Natural killer cell (primary cell): ENCODE results near the gene KRCC1. TPM values are rescaled to one million over a fixed set of nuclear protein-coding genes. Genes with fewer than 3 reads are reported as not detected.

Experiments used
- ATAC-seq, 3 donors: fragments of 150-1000 bp in 2 of 3; fragments of 200-7000 bp in 1 of 3; cut with Tn5 transposase; 1 replicate in 1 of 3; 2 replicates in 2 of 3; pipeline ENCODE4 v1.10.0; 2021; ENCODE audit warnings: mild to moderate bottlenecking in 2 of 3, moderate library complexity in 2 of 3
- DNase-seq, 2 donors: peaks; one replicate each; pipeline versions ENCODE4 v3.0.0 to v3.0.0-alpha.2; 2013 to 2021; ENCODE audit warnings: mixed read lengths in 1 of 2
- H3K27ac ChIP-seq: one replicate; pipeline ENCODE4 v1.5.1; 2013; ENCODE audit warnings: mild to moderate bottlenecking, low read length
- H3K27me3 ChIP-seq: one replicate; pipeline ENCODE4 v1.6.1; 2013; ENCODE audit warnings: low read length; ENCODE audit not compliant: control insufficient read depth, insufficient read depth
- H3K36me3 ChIP-seq: one replicate; pipeline ENCODE4 v1.6.1; 2013; ENCODE audit warnings: low read length; ENCODE audit not compliant: control insufficient read depth, insufficient read depth
- H3K4me1 ChIP-seq: one replicate; pipeline ENCODE4 v1.6.1; 2013; ENCODE audit warnings: low read length; ENCODE audit not compliant: control insufficient read depth, insufficient read depth
- H3K4me3 ChIP-seq: one replicate; pipeline ENCODE4 v1.5.1; 2013; ENCODE audit warnings: low read length
- H3K9me3 ChIP-seq: one replicate; pipeline ENCODE4 v1.6.1; 2013; ENCODE audit warnings: low read length; ENCODE audit not compliant: control insufficient read depth, insufficient read depth
- H3K27ac Mint-ChIP-seq, 2 donors: one replicate each; pipeline ENCODE4 v1.8.0; 2022; ENCODE audit warnings: mild to moderate bottlenecking in 2 of 2, mixed read lengths in 2 of 2, moderate library complexity in 1 of 2
- H3K27me3 Mint-ChIP-seq, 2 donors: one replicate each; pipeline ENCODE4 v1.8.0; 2022; ENCODE audit warnings: low read depth in 2 of 2, mixed read lengths in 2 of 2
- H3K36me3 Mint-ChIP-seq: one replicate; pipeline ENCODE4 v1.8.0; 2022; ENCODE audit warnings: mixed read lengths
- H3K4me1 Mint-ChIP-seq, 2 donors: one replicate each; pipeline ENCODE4 v1.8.0; 2022; ENCODE audit warnings: mixed read lengths in 2 of 2
- H3K4me3 Mint-ChIP-seq: one replicate; pipeline ENCODE4 v1.8.0; 2022; ENCODE audit warnings: mild to moderate bottlenecking, moderate library complexity, mixed read lengths
- H3K9me3 Mint-ChIP-seq, 2 donors: one replicate each; pipeline ENCODE4 v1.8.0; 2022; ENCODE audit warnings: mixed read lengths in 2 of 2
- whole genome bisulfite sequencing: methylation state at CpG from one replicate; pipeline ENCODE4 v1.1.7; 2013; ENCODE audit warnings: missing lambda C conversion rate; ENCODE audit not compliant: insufficient coverage; 5-methylcytosine and 5-hydroxymethylcytosine counted together
- intact Hi-C: fragments of 100-400 bp; cut with micrococcal nuclease; formaldehyde crosslinking; loops from one replicate; pipeline ENCODE4 v1.14.2; 2022
- total RNA-seq, 4 donors: library from RNA; stranded (reverse); fragments of 120-200 nt in 1 of 4; gene quantifications; one replicate each; pipeline versions ENCODE4 v1.2.3 to v1.2.4, GENCODE V29; 2013 to 2022
- TF ChIP-seq, protein P1 (sequence below): fragments of 200-600 bp; IDR thresholded peaks from one replicate; pipeline ENCODE4 v1.8.0; 2022; ENCODE audit warnings: antibody characterized with exemption

Gene KRCC1
- total RNA-seq, 3 donors from 2014 or later (not counting 1 experiment from before 2014, with no cell fraction given): 9.0 to 17.0 (median 10.5) TPM

DNA sequence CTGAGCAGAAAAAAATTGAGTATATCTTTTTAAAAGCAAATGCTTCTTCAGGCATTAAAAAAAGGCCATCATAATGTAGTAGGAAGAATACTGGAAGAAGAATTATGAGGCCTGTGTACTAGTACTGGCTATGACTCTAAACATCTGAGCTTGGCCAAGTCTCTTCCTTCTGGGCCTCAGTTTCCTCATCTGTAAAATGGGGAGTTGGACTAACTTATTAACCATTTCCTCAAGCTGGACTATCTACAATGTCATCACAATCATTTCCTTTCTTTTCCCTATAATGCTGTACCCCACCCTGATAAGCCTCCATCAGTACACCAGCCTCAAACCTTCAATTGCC lies 42.9 kb upstream of the KRCC1 start:
- Mint-ChIP-seq H3K36me3 (no peaks in the 10 kb centered on the region), H3K4me1 (no peaks in the 10 kb centered on the region), H3K27ac (no peak overlapping the region), H3K4me3 (no peak overlapping the region), H3K9me3 (no peaks in the 10 kb centered on the region), H3K27me3 (peaks cover 15 to 26% of the 10 kb centered on the region in 2 donors)
- H3K27ac ChIP-seq: no peak overlapping the region
- no peaks in the 10 kb centered on the region for H3K27me3 ChIP-seq
- intact Hi-C loops: no loop called here
- no peaks in the 10 kb centered on the region for H3K4me1 ChIP-seq
- no peaks in the 10 kb centered on the region for H3K36me3 ChIP-seq
- no peaks in the 10 kb centered on the region for H3K9me3 ChIP-seq
- no peak for ATAC-seq
- H3K4me3 ChIP-seq: no peak overlapping the region
- TF ChIP-seq, protein P1, sequence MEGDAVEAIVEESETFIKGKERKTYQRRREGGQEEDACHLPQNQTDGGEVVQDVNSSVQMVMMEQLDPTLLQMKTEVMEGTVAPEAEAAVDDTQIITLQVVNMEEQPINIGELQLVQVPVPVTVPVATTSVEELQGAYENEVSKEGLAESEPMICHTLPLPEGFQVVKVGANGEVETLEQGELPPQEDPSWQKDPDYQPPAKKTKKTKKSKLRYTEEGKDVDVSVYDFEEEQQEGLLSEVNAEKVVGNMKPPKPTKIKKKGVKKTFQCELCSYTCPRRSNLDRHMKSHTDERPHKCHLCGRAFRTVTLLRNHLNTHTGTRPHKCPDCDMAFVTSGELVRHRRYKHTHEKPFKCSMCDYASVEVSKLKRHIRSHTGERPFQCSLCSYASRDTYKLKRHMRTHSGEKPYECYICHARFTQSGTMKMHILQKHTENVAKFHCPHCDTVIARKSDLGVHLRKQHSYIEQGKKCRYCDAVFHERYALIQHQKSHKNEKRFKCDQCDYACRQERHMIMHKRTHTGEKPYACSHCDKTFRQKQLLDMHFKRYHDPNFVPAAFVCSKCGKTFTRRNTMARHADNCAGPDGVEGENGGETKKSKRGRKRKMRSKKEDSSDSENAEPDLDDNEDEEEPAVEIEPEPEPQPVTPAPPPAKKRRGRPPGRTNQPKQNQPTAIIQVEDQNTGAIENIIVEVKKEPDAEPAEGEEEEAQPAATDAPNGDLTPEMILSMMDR: no peak
- DNase-seq: no peak

DNA sequence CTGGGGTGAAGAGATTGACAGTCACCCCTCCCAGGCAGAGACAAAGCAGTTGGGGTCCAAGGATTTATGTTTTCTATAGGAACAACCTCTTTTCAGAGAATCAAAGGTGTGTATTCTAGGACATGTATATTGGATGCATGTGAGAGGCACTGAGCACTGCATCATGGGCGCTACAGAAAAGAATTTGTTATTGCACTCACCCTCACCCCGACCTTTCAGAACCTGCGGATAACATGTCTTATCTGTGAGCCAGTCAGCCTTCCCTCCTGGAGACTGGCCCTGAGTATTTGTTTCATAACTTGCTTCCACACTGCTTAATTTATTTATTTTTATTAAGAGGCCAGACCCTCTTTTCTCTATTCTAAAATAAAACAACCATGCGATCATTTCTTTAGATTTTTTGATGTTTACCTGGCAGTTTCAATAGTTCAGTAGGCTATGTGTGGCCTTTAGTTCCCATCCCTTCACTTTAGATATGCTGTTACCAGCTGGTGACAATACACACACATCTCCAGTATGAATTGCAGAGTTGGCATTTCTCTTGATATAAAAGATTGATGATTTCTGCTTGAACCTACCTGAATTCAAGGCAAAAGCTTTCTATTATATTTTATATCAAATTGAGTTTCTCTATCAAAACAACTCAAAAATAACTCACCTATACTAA lies 42.4 kb upstream of the KRCC1 start:
- no peaks in the 10 kb centered on the region for H3K36me3 ChIP-seq
- ATAC-seq (no peak), DNase-seq (no peak)
- no peaks in the 10 kb centered on the region for H3K36me3 Mint-ChIP-seq
- WGBS: 98% methylated on average over 4 of the region's 4 CpGs
- H3K27me3 Mint-ChIP-seq: peaks cover 16 to 24% of the 10 kb centered on the region in 2 donors
- H3K27me3 ChIP-seq: no peaks in the 10 kb centered on the region
- H3K27ac ChIP-seq: no peak overlapping the region
- no peak overlapping the region for H3K27ac Mint-ChIP-seq
- no peaks in the 10 kb centered on the region for H3K4me1 Mint-ChIP-seq
- no peaks in the 10 kb centered on the region for H3K4me1 ChIP-seq
- no peaks in the 10 kb centered on the region for H3K9me3 ChIP-seq
- H3K9me3 Mint-ChIP-seq: no peaks in the 10 kb centered on the region
- TF ChIP-seq, protein P1: no peak
- H3K4me3 Mint-ChIP-seq: no peak overlapping the region
- H3K4me3 ChIP-seq: no peak overlapping the region
- intact Hi-C loops: no loop called here

DNA sequence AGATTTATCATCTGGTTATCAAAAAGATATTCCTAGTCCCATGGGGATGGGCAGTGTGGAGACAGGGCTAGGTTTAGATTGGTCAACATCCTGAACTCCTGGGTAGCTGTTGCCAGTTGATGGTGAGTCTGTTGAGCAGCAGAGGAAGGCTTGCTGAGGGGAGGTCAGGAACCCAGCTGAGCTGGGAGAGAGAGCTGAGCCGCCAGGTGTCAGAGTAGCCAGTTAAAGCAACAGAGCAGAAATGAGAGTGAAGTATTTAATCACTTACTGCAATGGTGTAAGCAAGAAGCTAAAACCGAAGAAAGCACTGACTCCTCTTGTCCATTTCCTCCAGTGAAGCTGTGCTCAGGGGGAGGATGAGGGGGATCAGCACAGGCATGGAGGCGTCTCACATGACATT lies 41.6 kb upstream of the KRCC1 start:
- no peak overlapping the region for H3K27ac ChIP-seq
- H3K27me3 ChIP-seq: no peaks in the 10 kb centered on the region
- no peak overlapping the region for H3K4me3 Mint-ChIP-seq
- WGBS: 85% methylated on average over 3 of the region's 3 CpGs
- H3K4me1 ChIP-seq: no peaks in the 10 kb centered on the region
- H3K9me3 ChIP-seq: no peaks in the 10 kb centered on the region
- intact Hi-C loops: no loop called here
- H3K27ac Mint-ChIP-seq: no peak overlapping the region
- H3K9me3 Mint-ChIP-seq: no peaks in the 10 kb centered on the region
- H3K27me3 Mint-ChIP-seq: peaks cover 12 to 16% of the 10 kb centered on the region in 2 donors
- H3K4me1 Mint-ChIP-seq: no peaks in the 10 kb centered on the region
- ATAC-seq: no peak
- H3K36me3 ChIP-seq: no peaks in the 10 kb centered on the region
- DNase-seq: no peak
- TF ChIP-seq, protein P1: no peak
- no peaks in the 10 kb centered on the region for H3K36me3 Mint-ChIP-seq
- no peak overlapping the region for H3K4me3 ChIP-seq

DNA sequence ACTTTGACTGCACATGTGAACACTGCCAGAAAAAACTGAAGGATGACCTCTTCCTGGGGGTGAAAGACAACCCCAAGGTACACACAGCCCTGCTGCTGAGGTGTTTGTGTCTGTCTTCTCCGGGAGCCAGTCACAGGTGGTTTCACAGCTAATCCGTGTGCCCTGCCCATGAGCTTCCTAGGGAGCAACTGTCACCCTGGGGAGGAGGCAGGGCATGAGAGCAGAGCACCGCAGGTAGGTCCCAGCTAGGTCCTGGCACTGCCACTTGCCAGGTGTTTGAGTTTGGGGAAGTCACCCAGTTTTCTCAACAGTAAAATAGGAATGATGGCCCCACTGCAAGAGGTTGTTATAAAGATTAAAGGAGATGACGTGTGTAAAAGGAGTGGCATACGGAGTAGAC lies 41.1 kb upstream of the KRCC1 start:
- H3K27me3 Mint-ChIP-seq: peaks cover 12 to 15% of the 10 kb centered on the region in 2 donors
- Histone ChIP-seq H3K27ac (no peak overlapping the region), H3K9me3 (no peaks in the 10 kb centered on the region), H3K4me1 (no peaks in the 10 kb centered on the region), H3K4me3 (no peak overlapping the region), H3K27me3 (no peaks in the 10 kb centered on the region), H3K36me3 (no peaks in the 10 kb centered on the region)
- no peak overlapping the region for H3K27ac Mint-ChIP-seq
- H3K4me1 Mint-ChIP-seq: no peaks in the 10 kb centered on the region
- TF ChIP-seq, protein P1: no peak
- ATAC-seq (no peak), DNase-seq (no peak)
- H3K4me3 Mint-ChIP-seq: no peak overlapping the region
- WGBS: 89% methylated on average over 5 of the region's 5 CpGs
- intact Hi-C loops: no loop called here
- no peaks in the 10 kb centered on the region for H3K9me3 Mint-ChIP-seq
- no peaks in the 10 kb centered on the region for H3K36me3 Mint-ChIP-seq
